ENCODE measurements around the gene CCND3. TPM values are rescaled to one million over a fixed set of nuclear protein-coding genes. Genes with fewer than 3 reads are reported as not detected.

CCND3 gene
- total RNA-seq, 4 donors from 2014 or later = 28.9 to 48.7 (median 44.7) TPM

DNA sequence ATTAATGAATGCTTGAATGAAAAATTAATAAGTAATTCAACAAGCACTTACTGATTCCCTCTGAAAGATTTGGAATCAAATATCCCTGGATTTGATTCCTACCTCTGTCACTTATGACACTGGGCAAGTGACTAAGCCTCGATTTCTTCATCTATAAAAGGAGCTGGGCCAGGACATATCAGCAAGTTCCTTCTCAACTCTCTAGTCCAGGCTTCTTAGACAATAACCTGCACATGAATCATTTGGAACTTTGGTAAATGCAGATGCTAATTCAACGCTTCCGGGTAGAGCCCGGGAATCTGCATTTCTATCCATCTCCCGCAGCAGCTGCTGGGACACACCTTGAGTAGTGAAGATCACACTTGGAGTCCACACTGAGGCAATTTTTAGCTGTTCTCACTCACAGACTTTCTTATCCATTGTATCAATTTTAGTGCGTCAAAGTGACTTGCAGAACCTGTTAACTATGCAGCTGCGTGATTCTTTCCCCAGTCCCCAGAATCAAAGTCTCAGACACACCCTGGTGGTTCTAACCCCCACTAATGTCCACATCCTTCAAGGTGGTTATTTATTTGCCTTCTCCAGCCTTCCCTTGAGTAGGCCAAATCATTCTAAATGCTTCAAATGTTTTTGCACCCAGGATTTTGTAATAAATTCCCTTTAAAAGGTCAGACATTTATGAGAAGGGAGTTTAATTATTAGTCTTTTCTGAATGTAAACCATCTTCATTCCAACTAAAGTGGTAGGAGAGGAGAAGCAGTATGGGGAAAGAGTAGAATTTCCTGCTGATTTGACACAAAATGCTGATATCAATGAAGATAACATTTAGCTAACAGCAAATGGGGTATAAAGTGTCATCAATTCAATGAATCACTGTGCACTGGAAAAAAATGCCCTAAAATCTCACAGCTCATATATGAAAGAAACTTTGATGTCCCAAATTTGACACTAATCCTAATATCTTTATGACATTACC, 26.0 kb upstream of the CCND3 start:
- Histone ChIP-seq H3K36me3 (no peaks in the 10 kb centered on the region), H3K9me3 (no peaks in the 10 kb centered on the region), H3K4me3 (no peak overlapping the region), H3K4me1 (peaks cover 0 to 3% of the 10 kb centered on the region in 2 donors), H3K27ac (no peak overlapping the region), H3K27me3 (no peaks in the 10 kb centered on the region)
- ATAC-seq (no peak), DNase-seq (no peak)
- in situ Hi-C loops (cut with MboI; ENCODE audit: low sequenced_read_pairs in 4 of 4) = no loop called here
- intact Hi-C loops (cut with DNase I; ENCODE audit: low total_unique reads) = no loop called here
- TF ChIP-seq CTCF (IDR thresholded peaks at IDR 0.05 in 4 of 5, conservative IDR thresholded peaks at IDR 0.05 in 1 of 5) = no peak
- no peak for TF ChIP-seq POLR2A (IDR thresholded peaks at IDR 0.05)

DNA sequence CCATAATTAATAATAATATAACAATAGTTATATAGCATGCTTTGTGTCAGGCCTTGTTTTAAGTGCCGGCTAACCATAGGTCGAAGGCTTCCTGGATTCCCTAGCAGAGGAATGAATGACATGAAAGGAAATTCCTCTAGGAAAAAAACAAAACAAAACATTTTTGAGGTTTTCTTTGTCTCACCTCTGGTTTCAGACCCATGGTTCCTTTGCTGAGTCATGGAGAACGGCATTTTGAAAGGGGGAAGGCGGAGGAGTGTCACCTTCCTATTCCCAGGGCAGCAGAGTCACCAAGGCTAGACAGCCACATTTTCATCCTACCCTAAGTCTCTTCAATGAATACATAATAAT, 25.3 kb upstream of the CCND3 start:
- Histone ChIP-seq H3K27ac (no peak overlapping the region), H3K9me3 (no peaks in the 10 kb centered on the region), H3K4me3 (no peak overlapping the region), H3K36me3 (no peaks in the 10 kb centered on the region), H3K27me3 (no peaks in the 10 kb centered on the region), H3K4me1 (peaks cover 0 to 3% of the 10 kb centered on the region in 2 donors)
- ATAC-seq (no peak), DNase-seq (no peak)
- no peak for TF ChIP-seq CTCF (IDR thresholded peaks at IDR 0.05 in 4 of 5, conservative IDR thresholded peaks at IDR 0.05 in 1 of 5)
- TF ChIP-seq POLR2A (IDR thresholded peaks at IDR 0.05) = no peak
- intact Hi-C loops (cut with DNase I; ENCODE audit: low total_unique reads) (no loop called here), in situ Hi-C loops (cut with MboI; ENCODE audit: low sequenced_read_pairs in 4 of 4) (no loop called here)

GRCh38 chr6:41966214-41966920, 24.8 kb upstream of the CCND3 start:
- intact Hi-C loops (cut with DNase I; ENCODE audit: low total_unique reads) = no loop called here
- no peak overlapping the region for H3K4me3 ChIP-seq
- no peak overlapping the region for H3K27ac ChIP-seq

More at GRCh38 chr6:41966214-41966920, 24.8 kb upstream of the CCND3 start:
- H3K4me1 ChIP-seq = peaks cover 0 to 3% of the 10 kb centered on the region in 2 donors
- no peaks in the 10 kb centered on the region for H3K9me3 ChIP-seq
- TF ChIP-seq CTCF (IDR thresholded peaks at IDR 0.05 in 4 of 5, conservative IDR thresholded peaks at IDR 0.05 in 1 of 5) (no peak), POLR2A (IDR thresholded peaks at IDR 0.05) (no peak)
- in situ Hi-C loops (cut with MboI; ENCODE audit: low sequenced_read_pairs in 4 of 4) = no loop called here
- ATAC-seq (no peak), DNase-seq (no peak)
- no peaks in the 10 kb centered on the region for H3K27me3 ChIP-seq
- H3K36me3 ChIP-seq = no peaks in the 10 kb centered on the region
